ENCODE measurements around the gene ANKDD1A.

ANKDD1A gene

DNA sequence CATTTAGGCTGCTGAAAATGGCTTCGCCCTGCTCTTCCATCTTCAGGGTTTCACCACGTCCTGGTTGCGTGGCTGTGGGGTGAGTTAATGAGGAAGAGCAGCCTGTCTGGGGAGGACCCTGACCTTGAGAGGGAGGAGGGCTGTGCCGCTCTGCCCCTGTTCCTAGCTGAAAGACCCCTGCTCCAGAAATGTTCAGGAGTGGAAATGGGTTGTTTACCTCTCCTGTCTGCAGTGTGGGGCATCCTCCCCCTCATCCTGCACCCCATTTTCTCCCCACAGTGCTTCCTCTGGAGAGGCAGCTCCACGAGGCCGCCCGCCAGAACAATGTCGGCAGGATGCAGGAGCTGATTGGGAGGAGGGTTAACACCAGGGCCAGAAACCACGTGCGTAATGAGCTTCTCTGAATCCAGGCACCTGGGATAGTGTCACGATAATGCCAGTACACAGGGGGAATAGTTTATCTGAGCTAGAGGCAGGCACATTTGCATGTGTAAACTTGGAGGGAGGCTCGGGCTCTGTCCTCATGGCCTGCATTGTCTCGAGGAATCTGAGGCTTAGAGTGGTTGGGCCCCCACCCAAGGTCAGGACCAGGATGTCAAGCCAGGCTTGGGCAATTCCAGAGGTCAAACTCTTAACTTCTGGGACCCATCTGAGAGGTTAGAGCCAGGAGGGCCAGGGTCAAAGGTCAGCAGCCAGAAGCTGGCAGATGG is 4.0 kb downstream of the ANKDD1A start:
- Histone ChIP-seq H3K4me3 (ENCODE audit: low read length) (no peak overlapping the region), H3K9me3 (ENCODE audit: control insufficient read depth, low read length) (no peaks in the 10 kb centered on the region), H3K9ac (ENCODE audit: low read length) (no peak overlapping the region), H3K27me3 (ENCODE audit: control insufficient read depth, insufficient read depth, low read length) (peaks cover 15% of the 10 kb centered on the region), H3K36me3 (ENCODE audit: control insufficient read depth, insufficient read depth, low read length) (no peaks in the 10 kb centered on the region), H3K4me1 (ENCODE audit: control insufficient read depth, insufficient read depth, low read length) (peaks cover 6% of the 10 kb centered on the region)

DNA sequence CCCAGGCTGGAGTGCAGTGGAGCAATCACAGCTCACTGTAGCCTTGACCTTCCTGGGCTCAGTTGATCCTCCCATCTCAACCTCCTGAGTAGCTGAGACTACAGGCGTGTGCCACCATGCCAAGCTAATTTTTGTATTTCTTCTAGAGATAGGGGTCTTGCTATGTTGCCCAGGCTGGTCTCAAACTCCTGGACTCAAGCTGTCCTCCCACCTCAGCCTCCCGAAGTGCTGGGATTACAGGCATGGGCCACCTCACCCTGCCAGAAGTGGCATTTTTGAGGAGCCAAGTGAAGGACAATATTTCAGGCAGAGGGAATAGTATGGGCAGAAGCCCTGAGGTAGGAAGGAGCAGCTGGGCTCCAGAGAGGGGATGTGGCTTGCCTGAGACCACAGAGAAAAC is 4.7 kb downstream of the ANKDD1A start:
- Histone ChIP-seq H3K36me3 (ENCODE audit: control insufficient read depth, insufficient read depth, low read length) (no peaks in the 10 kb centered on the region), H3K4me1 (ENCODE audit: control insufficient read depth, insufficient read depth, low read length) (peaks cover 6% of the 10 kb centered on the region), H3K4me3 (ENCODE audit: low read length) (no peak overlapping the region), H3K9ac (ENCODE audit: low read length) (no peak overlapping the region), H3K9me3 (ENCODE audit: control insufficient read depth, low read length) (no peaks in the 10 kb centered on the region), H3K27me3 (ENCODE audit: control insufficient read depth, insufficient read depth, low read length) (peaks cover 11% of the 10 kb centered on the region)

DNA sequence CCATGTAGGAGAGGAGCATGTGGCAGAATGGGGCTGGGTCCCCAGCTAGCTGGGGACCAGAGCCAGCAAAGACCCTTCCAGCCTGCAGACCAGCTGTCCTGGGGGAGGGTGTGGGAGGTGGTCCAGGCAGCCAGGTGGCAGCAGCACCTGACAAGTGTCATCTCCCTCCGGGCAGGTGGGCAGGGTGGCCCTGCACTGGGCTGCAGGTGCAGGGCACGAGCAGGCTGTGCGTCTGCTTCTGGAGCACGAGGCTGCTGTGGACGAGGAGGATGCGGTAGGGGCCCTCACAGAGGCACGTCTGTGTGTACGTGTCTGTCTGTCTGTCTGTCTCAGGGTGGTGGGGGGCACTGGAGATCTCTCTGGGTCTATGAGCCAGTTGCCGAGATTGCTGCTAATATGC is 5.5 kb downstream of the ANKDD1A start:
- no peaks in the 10 kb centered on the region for H3K9me3 ChIP-seq (ENCODE audit: control insufficient read depth, low read length)
- H3K27me3 ChIP-seq (ENCODE audit: control insufficient read depth, insufficient read depth, low read length) = peaks cover 3% of the 10 kb centered on the region
- no peaks in the 10 kb centered on the region for H3K36me3 ChIP-seq (ENCODE audit: control insufficient read depth, insufficient read depth, low read length)
- peaks cover under 1% of the 10 kb centered on the region for H3K4me1 ChIP-seq (ENCODE audit: control insufficient read depth, insufficient read depth, low read length)
- H3K9ac ChIP-seq (ENCODE audit: low read length) = no peak overlapping the region
- H3K4me3 ChIP-seq (ENCODE audit: low read length) = no peak overlapping the region

DNA sequence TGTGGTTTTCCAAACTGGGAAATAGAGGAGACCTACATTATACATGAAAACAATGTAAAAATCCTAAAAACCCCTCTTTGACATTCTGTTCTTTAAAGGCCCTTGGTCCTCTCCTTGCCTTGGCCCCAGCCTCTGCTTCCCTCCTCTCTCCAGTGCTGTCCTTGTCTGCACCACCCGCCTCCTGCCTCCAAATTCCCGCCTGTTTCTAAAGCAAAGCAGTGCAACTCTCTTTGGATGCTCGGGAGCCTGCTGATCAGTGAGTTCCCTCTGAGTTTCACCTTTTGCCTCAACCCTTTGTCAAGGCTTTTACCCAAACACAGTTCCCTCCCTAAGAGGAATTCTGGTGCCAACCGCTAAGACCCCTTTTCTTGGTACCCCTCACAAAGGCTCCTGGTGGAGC is 8.0 kb downstream of the ANKDD1A start:
- Histone ChIP-seq H3K9me3 (ENCODE audit: control insufficient read depth, low read length) (no peaks in the 10 kb centered on the region), H3K9ac (ENCODE audit: low read length) (no peak overlapping the region), H3K4me3 (ENCODE audit: low read length) (no peak overlapping the region), H3K4me1 (ENCODE audit: control insufficient read depth, insufficient read depth, low read length) (no peaks in the 10 kb centered on the region), H3K36me3 (ENCODE audit: control insufficient read depth, insufficient read depth, low read length) (no peaks in the 10 kb centered on the region), H3K27me3 (ENCODE audit: control insufficient read depth, insufficient read depth, low read length) (no peaks in the 10 kb centered on the region)

DNA sequence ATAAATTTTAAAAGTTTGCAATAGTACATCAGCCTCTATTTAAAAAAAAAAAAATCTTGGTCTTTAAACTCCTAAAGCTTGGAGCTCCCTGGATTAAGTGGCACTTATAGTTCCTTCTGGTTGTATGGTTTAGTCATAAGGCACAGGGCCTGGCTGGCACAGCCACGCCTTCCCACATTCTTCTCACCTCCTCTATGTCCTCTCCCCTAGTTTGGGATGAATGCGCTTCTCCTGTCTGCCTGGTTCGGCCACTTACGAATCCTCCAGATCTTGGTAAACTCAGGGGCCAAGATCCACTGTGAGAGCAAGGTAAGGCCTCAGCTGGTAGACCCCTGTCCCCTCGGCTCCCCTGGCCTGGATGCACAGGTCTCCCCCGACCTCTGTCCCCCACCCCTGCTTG is 10.0 kb downstream of the ANKDD1A start:
- Histone ChIP-seq H3K9ac (ENCODE audit: low read length) (no peak overlapping the region), H3K4me1 (ENCODE audit: control insufficient read depth, insufficient read depth, low read length) (no peaks in the 10 kb centered on the region), H3K27me3 (ENCODE audit: control insufficient read depth, insufficient read depth, low read length) (no peaks in the 10 kb centered on the region), H3K9me3 (ENCODE audit: control insufficient read depth, low read length) (no peaks in the 10 kb centered on the region), H3K36me3 (ENCODE audit: control insufficient read depth, insufficient read depth, low read length) (no peaks in the 10 kb centered on the region), H3K4me3 (ENCODE audit: low read length) (no peak overlapping the region)

DNA sequence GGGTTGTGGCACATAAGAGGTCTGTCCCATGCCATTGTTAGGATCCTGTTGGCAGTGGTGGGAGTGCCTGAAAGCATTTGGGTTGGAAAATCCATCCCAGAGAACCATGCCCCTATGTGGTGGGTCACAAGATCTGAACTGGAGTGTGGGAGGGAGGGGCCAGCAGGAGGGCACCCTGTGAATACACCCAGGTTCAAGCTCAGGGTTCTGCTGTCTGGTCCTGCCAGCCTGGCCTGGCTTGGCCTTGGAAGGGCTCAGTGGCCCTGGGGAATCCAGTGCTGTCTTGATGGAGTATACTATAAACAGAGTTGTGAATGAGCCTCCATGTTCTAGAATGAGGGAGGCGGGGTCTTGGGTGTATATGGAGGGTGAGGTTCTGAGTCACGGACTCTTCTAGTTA is 11.8 kb downstream of the ANKDD1A start:
- Histone ChIP-seq H3K4me1 (ENCODE audit: control insufficient read depth, insufficient read depth, low read length) (no peaks in the 10 kb centered on the region), H3K36me3 (ENCODE audit: control insufficient read depth, insufficient read depth, low read length) (no peaks in the 10 kb centered on the region), H3K9ac (ENCODE audit: low read length) (no peak overlapping the region), H3K9me3 (ENCODE audit: control insufficient read depth, low read length) (no peaks in the 10 kb centered on the region), H3K27me3 (ENCODE audit: control insufficient read depth, insufficient read depth, low read length) (no peaks in the 10 kb centered on the region), H3K4me3 (ENCODE audit: low read length) (no peak overlapping the region)

DNA sequence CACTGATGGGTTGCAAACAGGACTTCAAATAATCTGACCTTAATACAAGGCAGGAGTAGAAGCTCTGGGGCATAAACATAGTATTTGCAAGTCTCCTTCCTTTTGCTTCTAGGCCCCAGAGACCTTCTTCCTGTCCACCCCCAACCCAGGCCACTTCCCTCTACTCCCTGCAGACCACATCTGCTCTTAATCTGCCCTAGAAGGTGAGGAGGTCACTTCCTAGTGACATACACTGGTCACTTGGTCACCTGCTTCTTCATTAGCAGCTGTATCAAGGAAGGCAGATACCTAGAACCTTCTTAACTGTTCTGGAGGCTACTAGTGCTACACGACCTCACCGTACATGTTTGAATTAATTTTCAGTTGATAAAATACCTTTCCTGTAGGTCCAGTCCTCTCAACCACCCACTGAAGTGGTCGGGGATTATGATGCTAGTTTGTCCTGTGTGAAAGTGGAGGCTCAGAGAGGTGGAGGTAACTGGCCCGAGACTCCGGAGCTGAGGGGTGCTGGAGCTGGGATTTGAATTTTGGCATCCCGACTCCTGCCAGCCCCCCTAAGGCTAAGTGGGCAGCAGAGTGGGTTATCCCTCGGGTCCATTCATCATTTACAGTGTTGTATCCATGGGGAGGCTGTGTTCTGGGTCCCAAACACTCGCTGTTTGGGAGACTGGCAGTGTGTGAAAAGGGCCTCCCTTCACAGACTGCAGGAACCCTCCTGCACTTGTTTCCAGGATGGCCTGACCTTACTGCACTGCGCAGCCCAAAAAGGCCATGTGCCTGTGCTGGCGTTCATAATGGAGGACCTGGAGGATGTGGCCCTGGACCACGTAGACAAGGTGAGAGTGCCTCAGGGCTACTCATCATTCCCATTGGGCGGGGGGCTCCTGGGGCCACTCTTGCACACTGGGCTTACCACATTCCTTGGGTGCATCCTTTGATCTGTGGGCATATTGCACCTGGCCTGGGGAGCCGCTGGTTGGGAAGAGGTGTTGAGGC is 13.9 kb downstream of the ANKDD1A start:
- no peaks in the 10 kb centered on the region for H3K36me3 ChIP-seq (ENCODE audit: control insufficient read depth, insufficient read depth, low read length)
- no peak overlapping the region for H3K9ac ChIP-seq (ENCODE audit: low read length)
- H3K4me3 ChIP-seq (ENCODE audit: low read length) = no peak overlapping the region
- H3K27me3 ChIP-seq (ENCODE audit: control insufficient read depth, insufficient read depth, low read length) = no peaks in the 10 kb centered on the region
- no peaks in the 10 kb centered on the region for H3K4me1 ChIP-seq (ENCODE audit: control insufficient read depth, insufficient read depth, low read length)
- H3K9me3 ChIP-seq (ENCODE audit: control insufficient read depth, low read length) = no peaks in the 10 kb centered on the region

DNA sequence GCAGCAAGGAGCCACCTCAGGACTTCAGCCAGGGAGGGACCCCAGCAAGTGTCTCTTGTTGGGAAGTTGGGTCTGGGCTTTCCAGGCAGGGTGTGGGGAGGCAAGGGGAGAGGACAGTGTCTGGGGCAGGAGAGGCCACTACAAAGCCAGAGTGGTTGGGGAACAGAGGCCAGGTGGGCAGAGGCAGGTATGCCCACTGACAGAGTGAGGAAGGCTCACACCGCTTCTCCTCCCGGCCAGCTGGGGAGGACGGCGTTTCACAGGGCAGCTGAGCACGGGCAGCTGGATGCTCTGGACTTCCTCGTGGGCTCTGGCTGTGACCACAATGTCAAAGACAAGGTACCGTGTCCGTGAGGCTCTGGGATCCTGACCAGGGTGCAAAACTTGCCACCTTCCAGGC is 15.0 kb downstream of the ANKDD1A start:
- no peaks in the 10 kb centered on the region for H3K9me3 ChIP-seq (ENCODE audit: control insufficient read depth, low read length)
- no peaks in the 10 kb centered on the region for H3K4me1 ChIP-seq (ENCODE audit: control insufficient read depth, insufficient read depth, low read length)
- no peaks in the 10 kb centered on the region for H3K27me3 ChIP-seq (ENCODE audit: control insufficient read depth, insufficient read depth, low read length)
- no peaks in the 10 kb centered on the region for H3K36me3 ChIP-seq (ENCODE audit: control insufficient read depth, insufficient read depth, low read length)
- no peak overlapping the region for H3K4me3 ChIP-seq (ENCODE audit: low read length)
- H3K9ac ChIP-seq (ENCODE audit: low read length) = no peak overlapping the region

DNA sequence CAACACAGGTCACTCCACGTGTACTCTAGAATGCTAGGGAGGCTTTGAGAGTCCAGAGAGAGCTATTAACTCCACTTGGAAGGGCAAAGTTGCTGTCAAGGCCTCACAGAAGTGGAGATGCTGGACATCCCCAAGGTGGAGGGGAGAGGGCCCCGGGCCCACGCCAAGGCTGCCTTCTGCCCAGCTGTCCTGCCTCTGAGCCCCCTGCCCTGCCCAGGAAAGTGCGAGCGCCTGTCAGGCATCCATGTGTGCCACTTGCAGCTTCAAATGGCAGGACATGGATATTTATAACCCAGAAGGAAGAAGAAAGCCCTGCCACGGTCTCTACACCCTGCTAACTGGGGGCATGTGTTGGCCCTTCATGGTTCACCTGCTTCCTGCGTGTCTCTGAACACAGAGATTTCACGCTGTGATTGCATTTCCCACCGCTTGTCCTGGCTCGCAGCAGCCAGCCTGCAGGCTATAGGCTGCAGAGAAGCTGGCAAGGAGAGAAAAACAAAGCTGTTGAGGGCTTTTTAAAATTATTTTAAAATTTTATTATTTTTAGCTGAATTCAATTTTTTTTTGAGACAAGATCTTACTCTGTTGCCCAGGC is 17.0 kb downstream of the ANKDD1A start:
- no peak overlapping the region for H3K9ac ChIP-seq (ENCODE audit: low read length)
- H3K4me1 ChIP-seq (ENCODE audit: control insufficient read depth, insufficient read depth, low read length) = no peaks in the 10 kb centered on the region
- no peaks in the 10 kb centered on the region for H3K27me3 ChIP-seq (ENCODE audit: control insufficient read depth, insufficient read depth, low read length)
- no peaks in the 10 kb centered on the region for H3K36me3 ChIP-seq (ENCODE audit: control insufficient read depth, insufficient read depth, low read length)
- no peak overlapping the region for H3K4me3 ChIP-seq (ENCODE audit: low read length)
- H3K9me3 ChIP-seq (ENCODE audit: control insufficient read depth, low read length) = no peaks in the 10 kb centered on the region

DNA sequence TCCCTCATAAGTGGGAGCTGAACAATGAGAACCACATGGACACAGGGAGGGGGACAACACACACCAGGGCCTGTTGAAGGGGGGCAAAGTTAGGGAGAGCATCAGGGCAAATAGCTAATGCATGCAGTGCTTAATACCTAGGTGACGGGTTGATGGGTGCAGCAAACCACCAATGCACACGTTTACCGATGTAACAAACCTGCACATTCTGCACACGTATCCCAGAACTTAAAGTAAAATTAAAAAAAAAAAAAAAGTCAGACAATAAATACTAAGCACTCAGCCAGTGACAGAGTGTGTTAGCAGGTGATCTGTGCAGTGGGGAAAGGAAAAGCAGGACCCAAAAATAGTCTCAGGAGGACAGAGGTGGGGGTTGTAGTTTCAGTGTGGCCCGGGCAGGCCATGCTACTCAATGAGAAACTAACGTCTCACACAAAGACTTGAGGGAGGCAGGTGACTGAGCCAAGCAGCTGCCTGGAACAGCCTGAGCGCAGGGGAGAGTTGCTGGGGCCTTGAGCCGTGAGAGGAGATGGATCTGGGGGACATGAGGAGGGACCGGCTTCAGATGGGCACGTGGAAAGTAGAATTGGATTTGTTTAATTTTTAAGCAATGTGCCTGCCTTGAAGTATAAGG is 18.4 kb downstream of the ANKDD1A start:
- H3K4me3 ChIP-seq (ENCODE audit: low read length) = no peak overlapping the region
- H3K9me3 ChIP-seq (ENCODE audit: control insufficient read depth, low read length) = no peaks in the 10 kb centered on the region
- no peaks in the 10 kb centered on the region for H3K4me1 ChIP-seq (ENCODE audit: control insufficient read depth, insufficient read depth, low read length)
- no peaks in the 10 kb centered on the region for H3K36me3 ChIP-seq (ENCODE audit: control insufficient read depth, insufficient read depth, low read length)
- no peaks in the 10 kb centered on the region for H3K27me3 ChIP-seq (ENCODE audit: control insufficient read depth, insufficient read depth, low read length)
- no peak overlapping the region for H3K9ac ChIP-seq (ENCODE audit: low read length)

DNA sequence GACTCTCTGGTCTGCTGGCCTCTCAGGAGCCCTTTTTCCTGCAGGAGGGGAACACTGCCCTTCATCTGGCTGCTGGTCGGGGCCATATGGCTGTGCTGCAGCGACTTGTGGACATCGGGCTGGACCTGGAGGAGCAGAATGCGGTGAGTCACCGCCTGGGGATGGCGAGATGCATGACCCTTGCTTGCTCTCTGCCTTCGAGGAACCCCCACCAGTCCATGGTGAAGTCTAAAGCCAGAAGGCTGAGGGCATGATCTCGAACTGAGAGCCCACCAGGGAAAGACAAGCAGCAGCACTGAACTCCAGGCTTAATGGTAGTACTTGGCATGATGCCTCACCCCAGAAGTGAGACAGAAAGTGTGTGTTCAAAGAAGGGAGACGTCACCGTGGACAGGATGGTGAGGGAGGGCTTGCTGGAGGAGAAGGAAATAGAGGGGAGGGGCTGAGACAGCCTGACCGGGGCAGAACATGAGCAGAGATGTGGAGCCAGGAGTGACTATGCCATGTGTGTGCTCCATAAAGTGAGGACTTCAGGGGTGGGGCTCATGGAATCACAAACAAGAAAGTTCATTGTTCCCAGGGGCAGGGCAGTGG is 19.2 kb downstream of the ANKDD1A start:
- no peaks in the 10 kb centered on the region for H3K36me3 ChIP-seq (ENCODE audit: control insufficient read depth, insufficient read depth, low read length)
- H3K4me3 ChIP-seq (ENCODE audit: low read length) = no peak overlapping the region
- H3K9me3 ChIP-seq (ENCODE audit: control insufficient read depth, low read length) = no peaks in the 10 kb centered on the region
- H3K9ac ChIP-seq (ENCODE audit: low read length) = no peak overlapping the region
- H3K4me1 ChIP-seq (ENCODE audit: control insufficient read depth, insufficient read depth, low read length) = no peaks in the 10 kb centered on the region
- no peaks in the 10 kb centered on the region for H3K27me3 ChIP-seq (ENCODE audit: control insufficient read depth, insufficient read depth, low read length)

Measured in mucosa of stomach (tissue), 1 donor.